Stomach (tissue), 9 donors: ENCODE measurements around the gene SLC6A12. TPM values are rescaled to one million over a fixed set of nuclear protein-coding genes. Genes with fewer than 3 reads are reported as not detected.

Experiments
- DNase-seq, 2 donors: peaks; one replicate each; pipeline versions ENCODE4 v3.0.0 to v3.0.0-alpha.2; 2013 to 2019
- H3K27ac ChIP-seq, 5 donors: fragments of 200-600 bp in 4 of 5; sonication (generic) in 4 of 5; one replicate each; pipeline ENCODE4 v1.5.1; 2013 to 2019; ENCODE audit warnings: mild to moderate bottlenecking in 1 of 5, moderate library complexity in 1 of 5
- H3K27me3 ChIP-seq, 3 donors: fragments of 200-600 bp; sonication (generic); one replicate each; pipeline ENCODE4 v1.5.1; 2017 to 2019; ENCODE audit warnings: mixed run types in 1 of 3
- H3K36me3 ChIP-seq, 4 donors: fragments of 200-600 bp; sonication (generic); 1 replicate in 3 of 4; 2 replicates in 1 of 4; pipeline ENCODE4 v1.5.1; 2016 to 2019
- H3K4me1 ChIP-seq, 4 donors: fragments of 200-600 bp; sonication (generic); one replicate each; pipeline ENCODE4 v1.5.1; 2016 to 2019
- H3K4me3 ChIP-seq, 4 donors: fragments of 200-600 bp; sonication (generic) in 3 of 4; one replicate each; pipeline ENCODE4 v1.5.1; 2016 to 2019; ENCODE audit warnings: mild to moderate bottlenecking in 1 of 4
- H3K9me3 ChIP-seq, 4 donors: fragments of 200-600 bp; sonication (generic); one replicate each; pipeline ENCODE4 v1.5.1; 2016 to 2019
- EP300 ChIP-seq: sonication (generic); formaldehyde crosslinking; IDR thresholded peaks from one replicate; pipeline ENCODE4 v1.6.1; 2017; ENCODE audit warnings: antibody characterized with exemption
- POLR2A ChIP-seq, 4 donors: fragments of 450-650 bp; IDR thresholded peaks; one replicate each; pipeline ENCODE4 v1.6.1; 2016; ENCODE audit warnings: antibody characterized with exemption in 4 of 4, control low read depth in 2 of 4, mild to moderate bottlenecking in 1 of 4, moderate library complexity in 1 of 4
- POLR2AphosphoS5 ChIP-seq, 3 donors: sonication (generic); formaldehyde crosslinking; IDR thresholded peaks; one replicate each; pipeline ENCODE4 v1.6.1; 2016; ENCODE audit warnings: antibody characterized with exemption in 3 of 3
- WGBS, 5 donors: extraction: QIAGEN DNeasy Blood & Tissue Kit in 3 of 5; methylation state at CpG; one replicate each; pipeline versions ENCODE4 v1.1.5 to v1.1.7; 2013 to 2018; 5-methylcytosine and 5-hydroxymethylcytosine counted together
- intact Hi-C: fragments of 100-400 bp; cut with DNase I; formaldehyde crosslinking; loops from one replicate; pipeline ENCODE4 v1.15.1; 2023; ENCODE audit warnings: low total_unique reads
- polyA plus RNA-seq, 3 donors: library from polyadenylated mRNA; stranded (reverse); fragments of 200-250 nt; gene quantifications; one replicate each; pipeline ENCODE4 v1.2.3, GENCODE V29; 2013
- total RNA-seq, 5 donors: library from RNA; depleted of rRNA; stranded (reverse); fragments of >200 nt; gene quantifications; one replicate each; pipeline versions ENCODE4 v1.1.0 to v1.2.3, GENCODE V29; 2014 to 2016
- TF ChIP-seq, protein P1 (sequence below), 7 experiments: fragments of 450-650 bp in 4 of 7; fragments of 200-600 bp in 3 of 7; sonication (generic) in 3 of 7; IDR thresholded peaks; one replicate each; pipeline ENCODE4 v1.5.1; 2016 to 2019; ENCODE audit warnings: antibody characterized with exemption in 7 of 7, control low read depth in 2 of 7, mild to moderate bottlenecking in 1 of 7
- donor health status: healthy with polysubstance abuse.
- donor health status: Bipolar disorder and iron deficiency.
- donor health status: healthy.

SLC6A12 gene
- total and polyA plus RNA-seq, 8 donors = 0.05 to 1.7 (median 0.19) TPM; not detected in 5

DNA sequence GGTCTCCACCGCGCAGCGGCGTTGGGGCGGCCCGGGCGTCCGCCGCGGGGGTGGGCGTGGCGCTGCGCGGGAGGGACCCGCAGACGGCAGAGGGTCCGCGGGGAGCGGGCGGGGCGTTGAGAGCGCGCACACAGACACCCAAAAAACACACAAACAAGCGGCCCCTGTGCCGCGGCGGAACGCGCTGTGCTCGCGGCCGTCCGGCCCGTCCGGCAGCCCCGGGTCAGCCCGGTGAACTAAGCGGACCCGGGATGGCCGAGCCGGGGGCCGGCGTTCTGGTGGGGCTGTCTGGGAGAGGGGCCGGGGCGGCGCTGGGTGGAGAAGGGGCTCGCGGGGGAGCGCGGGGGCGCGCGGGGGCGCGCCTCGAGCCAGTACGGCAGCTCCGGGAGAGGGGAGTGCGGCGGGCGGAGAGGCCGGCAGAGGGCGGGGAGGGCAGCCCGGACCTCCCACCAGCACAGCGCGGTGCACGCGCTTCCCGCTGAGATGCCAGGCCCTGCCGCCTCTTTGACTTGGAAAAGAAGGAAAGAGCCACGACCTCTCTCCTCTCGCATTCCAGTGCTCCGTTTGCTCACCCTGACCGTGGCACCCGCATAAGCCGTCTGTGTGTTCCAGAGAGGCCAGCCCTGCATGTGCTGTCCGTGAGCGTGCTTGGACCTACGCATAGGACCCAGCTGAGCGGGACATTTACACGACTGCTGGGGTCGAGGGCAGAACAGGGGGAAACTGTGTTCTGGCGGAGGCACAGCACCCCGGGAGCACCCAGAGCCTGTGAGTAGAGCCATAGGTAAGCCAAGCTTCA is 10.3 kb downstream of the SLC6A12 start:
- DNase-seq = peak in 1 of 2 donors; percentile 67
- H3K9me3 ChIP-seq = no peaks in the 10 kb centered on the region
- H3K27me3 ChIP-seq = peaks cover 4 to 87% (median 40%) of the 10 kb centered on the region in 3 donors
- H3K36me3 ChIP-seq = no peaks in the 10 kb centered on the region
- peak overlapping the region; percentile 49 to 56 (median 51) for H3K4me3 ChIP-seq
- intact Hi-C loops = no loop called here
- 3 to 31% (median 17%) methylated on average over 61 to 84 of the region's 84 CpGs for WGBS, 5 donors
- H3K4me1 ChIP-seq = peaks cover 10 to 22% (median 12%) of the 10 kb centered on the region in 4 donors
- peak overlapping the region in 1 of 5 donors; percentile 27 for H3K27ac ChIP-seq
- no peak for TF ChIP-seq POLR2AphosphoS5 (IDR thresholded peaks at IDR 0.05)
- TF ChIP-seq, protein P1, sequence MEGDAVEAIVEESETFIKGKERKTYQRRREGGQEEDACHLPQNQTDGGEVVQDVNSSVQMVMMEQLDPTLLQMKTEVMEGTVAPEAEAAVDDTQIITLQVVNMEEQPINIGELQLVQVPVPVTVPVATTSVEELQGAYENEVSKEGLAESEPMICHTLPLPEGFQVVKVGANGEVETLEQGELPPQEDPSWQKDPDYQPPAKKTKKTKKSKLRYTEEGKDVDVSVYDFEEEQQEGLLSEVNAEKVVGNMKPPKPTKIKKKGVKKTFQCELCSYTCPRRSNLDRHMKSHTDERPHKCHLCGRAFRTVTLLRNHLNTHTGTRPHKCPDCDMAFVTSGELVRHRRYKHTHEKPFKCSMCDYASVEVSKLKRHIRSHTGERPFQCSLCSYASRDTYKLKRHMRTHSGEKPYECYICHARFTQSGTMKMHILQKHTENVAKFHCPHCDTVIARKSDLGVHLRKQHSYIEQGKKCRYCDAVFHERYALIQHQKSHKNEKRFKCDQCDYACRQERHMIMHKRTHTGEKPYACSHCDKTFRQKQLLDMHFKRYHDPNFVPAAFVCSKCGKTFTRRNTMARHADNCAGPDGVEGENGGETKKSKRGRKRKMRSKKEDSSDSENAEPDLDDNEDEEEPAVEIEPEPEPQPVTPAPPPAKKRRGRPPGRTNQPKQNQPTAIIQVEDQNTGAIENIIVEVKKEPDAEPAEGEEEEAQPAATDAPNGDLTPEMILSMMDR (IDR thresholded peaks at IDR 0.05) = no peak
- TF ChIP-seq EP300 = no peak
- TF ChIP-seq POLR2A (IDR thresholded peaks at IDR 0.05) = no peak

- peak overlapping the region; percentile 49 to 56 (median 51) for H3K4me3 ChIP-seq
- peaks cover 4 to 87% (median 41%) of the 10 kb centered on the region in 3 donors for H3K27me3 ChIP-seq
Observed at GRCh38 chr12:203074-203461, 10.9 kb downstream of the SLC6A12 start.

DNA sequence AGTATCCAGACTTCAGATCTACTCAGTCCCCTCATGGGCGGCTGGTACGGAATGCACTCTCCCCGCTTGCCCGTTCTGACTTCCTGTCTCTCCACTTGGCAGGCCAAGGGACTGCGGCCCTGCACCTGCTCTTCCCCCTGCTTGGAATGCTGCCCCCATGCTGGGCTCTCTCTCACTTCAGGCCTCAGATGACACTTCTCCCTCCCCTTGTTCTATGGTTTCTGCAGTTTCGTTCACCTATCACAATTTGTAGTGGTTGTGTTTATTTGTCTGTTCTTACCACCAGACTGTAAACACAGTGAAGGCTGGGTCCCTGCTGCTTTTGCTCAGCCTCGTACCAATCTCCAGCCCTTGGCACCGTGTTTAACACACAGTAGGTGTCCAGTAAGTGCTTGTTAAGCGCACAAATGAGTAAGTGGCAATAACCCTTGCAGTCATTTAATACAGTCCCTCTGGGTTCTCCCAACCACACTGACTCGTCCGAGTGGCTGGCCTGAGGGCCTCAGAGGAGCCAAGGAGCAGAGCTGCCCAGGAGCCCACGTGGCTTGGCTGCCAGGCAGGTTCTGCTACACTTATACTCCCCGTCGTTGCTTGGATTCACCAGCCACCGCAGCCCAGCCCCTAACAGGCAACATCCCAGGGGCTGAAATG is 11.8 kb downstream of the SLC6A12 start:
- Histone ChIP-seq H3K36me3 (no peaks in the 10 kb centered on the region), H3K9me3 (no peaks in the 10 kb centered on the region), H3K27ac (no peak overlapping the region), H3K4me1 (peaks cover 10 to 22% (median 12%) of the 10 kb centered on the region in 4 donors), H3K27me3 (peaks cover 4 to 91% (median 41%) of the 10 kb centered on the region in 3 donors), H3K4me3 (no peak overlapping the region)
- intact Hi-C loops = no loop called here
- no peak for DNase-seq
- TF ChIP-seq EP300 (no peak), POLR2A (IDR thresholded peaks at IDR 0.05) (no peak), POLR2AphosphoS5 (IDR thresholded peaks at IDR 0.05) (no peak)
- TF ChIP-seq, protein P1 (IDR thresholded peaks at IDR 0.05) = no peak
- 39 to 61% (median 46%) methylated on average over 11 to 15 of the region's 15 CpGs for WGBS, 5 donors

More at GRCh38 chr12:203074-203461, 10.9 kb downstream of the SLC6A12 start:
- intact Hi-C loops = no loop called here
- Histone ChIP-seq H3K4me1 (peaks cover 10 to 22% (median 12%) of the 10 kb centered on the region in 4 donors), H3K9me3 (no peaks in the 10 kb centered on the region), H3K36me3 (no peaks in the 10 kb centered on the region), H3K27ac (no peak overlapping the region)
- TF ChIP-seq EP300 (no peak), POLR2AphosphoS5 (IDR thresholded peaks at IDR 0.05) (no peak), POLR2A (IDR thresholded peaks at IDR 0.05) (no peak)
- TF ChIP-seq, protein P1 (IDR thresholded peaks at IDR 0.05) = no peak
- DNase-seq = no peak
- 61 to 68% (median 64%) methylated on average over 16 of the region's 16 CpGs for WGBS, 5 donors

DNA sequence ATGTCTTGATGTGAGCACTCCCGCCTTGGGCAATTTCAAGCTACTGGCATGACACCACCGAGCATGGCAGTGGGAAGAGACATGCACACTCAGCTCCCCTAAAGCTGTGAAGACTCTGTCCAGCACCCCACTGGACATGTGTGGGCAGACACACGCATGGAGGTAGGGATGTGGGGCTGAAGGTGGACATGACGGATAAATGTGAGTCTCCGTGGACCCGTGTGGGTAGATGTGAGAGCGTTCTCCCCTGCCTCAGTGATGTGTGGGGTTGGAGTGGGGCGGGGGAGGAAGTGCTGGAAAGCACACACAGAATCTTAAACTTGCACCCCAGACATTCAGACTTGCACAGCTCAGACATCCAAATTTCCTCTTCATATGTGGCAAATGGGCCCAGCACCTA is 12.6 kb downstream of the SLC6A12 start:
- 78 to 88% (median 83%) methylated on average over 8 of the region's 8 CpGs for WGBS, 5 donors
- no peak for TF ChIP-seq POLR2AphosphoS5 (IDR thresholded peaks at IDR 0.05)
- TF ChIP-seq POLR2A (IDR thresholded peaks at IDR 0.05) = no peak
- TF ChIP-seq EP300 = no peak
- TF ChIP-seq, protein P1 (IDR thresholded peaks at IDR 0.05) = no peak

More for the DNA sequence above, 12.6 kb downstream of the SLC6A12 start:
- H3K4me1 ChIP-seq = peaks cover 10 to 22% (median 12%) of the 10 kb centered on the region in 4 donors
- H3K27ac ChIP-seq = no peak overlapping the region
- no peak for DNase-seq
- peaks cover 2 to 88% (median 41%) of the 10 kb centered on the region in 3 donors for H3K27me3 ChIP-seq
- no peak overlapping the region for H3K4me3 ChIP-seq
- no peaks in the 10 kb centered on the region for H3K36me3 ChIP-seq
- H3K9me3 ChIP-seq = no peaks in the 10 kb centered on the region
- intact Hi-C loops = no loop called here
